SU-DHL-6 (cell line): ENCODE data around the gene CALN1.

Experiments
- H2AFZ ChIP-seq: fragments of 200-600 bp; sonication (generic); 2 replicates; pipeline ENCODE4 v1.6.1; 2014; ENCODE audit warnings: low read depth, mild to moderate bottlenecking, moderate library complexity, mixed read lengths, antibody characterized with exemption, low read length; ENCODE audit not compliant: severe bottlenecking
- H3F3A ChIP-seq: fragments of 200-600 bp; shearing (Covaris generic); 2 replicates; pipeline ENCODE4 v1.6.0; 2016; ENCODE audit warnings: antibody characterized with exemption, mild to moderate bottlenecking; ENCODE audit not compliant: insufficient read depth
- H3K27ac ChIP-seq: fragments of 200-600 bp; sonication (generic); 2 replicates; pipeline ENCODE4 v1.5.1; 2016; ENCODE audit warnings: low read depth, mild to moderate bottlenecking, low read length, moderate library complexity, mixed read lengths
- H3K27me3 ChIP-seq: fragments of 200-600 bp; sonication (generic), shearing (Covaris generic); 2 replicates; pipeline ENCODE4 v1.6.0; 2014; ENCODE audit warnings: mild to moderate bottlenecking, low read length
- H3K36me3 ChIP-seq: fragments of 200-600 bp; sonication (generic); 2 replicates; pipeline ENCODE4 v1.6.1; 2014; ENCODE audit warnings: mild to moderate bottlenecking, low read length, mixed read lengths
- H3K4me2 ChIP-seq: fragments of 300-600, 200-600 bp; shearing (Covaris generic), sonication (generic); 2 replicates; pipeline ENCODE4 v1.6.0; 2014; ENCODE audit warnings: low read length, low read depth, mild to moderate bottlenecking; ENCODE audit not compliant: poor library complexity, severe bottlenecking
- H3K4me3 ChIP-seq: fragments of 200-600 bp; sonication (generic); 2 replicates; pipeline ENCODE4 v1.5.1; 2014; ENCODE audit warnings: antibody characterized with exemption, low read length, mild to moderate bottlenecking, mixed read lengths; ENCODE audit not compliant: insufficient read depth, poor library complexity, severe bottlenecking
- H3K79me2 ChIP-seq: fragments of 200-600 bp; sonication (generic); 2 replicates; pipeline ENCODE4 v1.6.1; 2014; ENCODE audit warnings: mild to moderate bottlenecking, low read length, moderate library complexity; ENCODE audit not compliant: insufficient read depth
- H3K9ac ChIP-seq: fragments of 200-600 bp; sonication (generic); 2 replicates; pipeline ENCODE4 v1.7.0; 2014; ENCODE audit warnings: mild to moderate bottlenecking, low read length
- H3K9me2 ChIP-seq: fragments of 200-600 bp; sonication (generic); replicated peaks from 2 replicates; pipeline ENCODE4 v1.6.1; 2014; ENCODE audit warnings: low read length; ENCODE audit not compliant: insufficient read depth
- H3K9me3 ChIP-seq: fragments of 200-600 bp; sonication (generic); 2 replicates; pipeline ENCODE4 v1.6.1; 2014; ENCODE audit warnings: low read length, mixed read lengths; ENCODE audit not compliant: insufficient read depth
- H4K20me1 ChIP-seq: fragments of 200-600 bp; sonication (generic); 2 replicates; pipeline ENCODE4 v1.6.1; 2014; ENCODE audit warnings: low read depth, mild to moderate bottlenecking, antibody characterized with exemption, low read length, moderate library complexity, mixed read lengths
- EZH2phosphoT487 ChIP-seq: fragments of 200-600 bp; sonication (generic), shearing (Covaris generic); conservative IDR thresholded peaks from 2 replicates; pipeline ENCODE4 v1.6.1; 2018; ENCODE audit warnings: mild to moderate bottlenecking, antibody characterized with exemption, low read length, moderate library complexity, mixed read lengths
- TF ChIP-seq, protein P1 (sequence below): fragments of 200-600 bp; sonication (generic); IDR thresholded peaks from one replicate; pipeline ENCODE4 v1.5.1; 2017; ENCODE audit warnings: antibody characterized with exemption, mild to moderate bottlenecking, low read length, moderate library complexity; ENCODE audit not compliant: insufficient read depth, poor library complexity, severe bottlenecking

The CALN1 gene

GRCh38 chr7:71868797-71869196 is 543.3 kb downstream of the CALN1 start:
- H3K79me2 ChIP-seq, result no peaks in the 10 kb centered on the region
- TF ChIP-seq, protein P1, sequence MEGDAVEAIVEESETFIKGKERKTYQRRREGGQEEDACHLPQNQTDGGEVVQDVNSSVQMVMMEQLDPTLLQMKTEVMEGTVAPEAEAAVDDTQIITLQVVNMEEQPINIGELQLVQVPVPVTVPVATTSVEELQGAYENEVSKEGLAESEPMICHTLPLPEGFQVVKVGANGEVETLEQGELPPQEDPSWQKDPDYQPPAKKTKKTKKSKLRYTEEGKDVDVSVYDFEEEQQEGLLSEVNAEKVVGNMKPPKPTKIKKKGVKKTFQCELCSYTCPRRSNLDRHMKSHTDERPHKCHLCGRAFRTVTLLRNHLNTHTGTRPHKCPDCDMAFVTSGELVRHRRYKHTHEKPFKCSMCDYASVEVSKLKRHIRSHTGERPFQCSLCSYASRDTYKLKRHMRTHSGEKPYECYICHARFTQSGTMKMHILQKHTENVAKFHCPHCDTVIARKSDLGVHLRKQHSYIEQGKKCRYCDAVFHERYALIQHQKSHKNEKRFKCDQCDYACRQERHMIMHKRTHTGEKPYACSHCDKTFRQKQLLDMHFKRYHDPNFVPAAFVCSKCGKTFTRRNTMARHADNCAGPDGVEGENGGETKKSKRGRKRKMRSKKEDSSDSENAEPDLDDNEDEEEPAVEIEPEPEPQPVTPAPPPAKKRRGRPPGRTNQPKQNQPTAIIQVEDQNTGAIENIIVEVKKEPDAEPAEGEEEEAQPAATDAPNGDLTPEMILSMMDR, result no peak
- no peak for TF ChIP-seq EZH2phosphoT487
- H3K27ac ChIP-seq, result no peak overlapping the region
- H3K4me2 ChIP-seq, result no peak overlapping the region
- H4K20me1 ChIP-seq, result no peaks in the 10 kb centered on the region
- no peak overlapping the region for H2AFZ ChIP-seq
- H3K9me3 ChIP-seq, result no peaks in the 10 kb centered on the region
- no peak overlapping the region for H3K9ac ChIP-seq
- H3K4me3 ChIP-seq, result no peak overlapping the region
- no peaks in the 10 kb centered on the region for H3K36me3 ChIP-seq
- no peaks in the 10 kb centered on the region for H3F3A ChIP-seq
- H3K27me3 ChIP-seq, result no peaks in the 10 kb centered on the region
- no peaks in the 10 kb centered on the region for H3K9me2 ChIP-seq

- H3K27me3 ChIP-seq, result no peaks in the 10 kb centered on the region
- H3K4me2 ChIP-seq, result no peak overlapping the region
- H3K36me3 ChIP-seq, result no peaks in the 10 kb centered on the region
- H3K4me3 ChIP-seq, result no peak overlapping the region
- H2AFZ ChIP-seq, result no peak overlapping the region
- H3F3A ChIP-seq, result no peaks in the 10 kb centered on the region
- H3K9ac ChIP-seq, result no peak overlapping the region
- no peak overlapping the region for H3K27ac ChIP-seq
- H3K79me2 ChIP-seq, result no peaks in the 10 kb centered on the region
- no peaks in the 10 kb centered on the region for H3K9me3 ChIP-seq
- H3K9me2 ChIP-seq, result no peaks in the 10 kb centered on the region
- H4K20me1 ChIP-seq, result no peaks in the 10 kb centered on the region
- no peak for TF ChIP-seq EZH2phosphoT487
- TF ChIP-seq, protein P1, result no peak
Observed at GRCh38 chr7:71867626-71868025, 544.5 kb downstream of the CALN1 start.

DNA sequence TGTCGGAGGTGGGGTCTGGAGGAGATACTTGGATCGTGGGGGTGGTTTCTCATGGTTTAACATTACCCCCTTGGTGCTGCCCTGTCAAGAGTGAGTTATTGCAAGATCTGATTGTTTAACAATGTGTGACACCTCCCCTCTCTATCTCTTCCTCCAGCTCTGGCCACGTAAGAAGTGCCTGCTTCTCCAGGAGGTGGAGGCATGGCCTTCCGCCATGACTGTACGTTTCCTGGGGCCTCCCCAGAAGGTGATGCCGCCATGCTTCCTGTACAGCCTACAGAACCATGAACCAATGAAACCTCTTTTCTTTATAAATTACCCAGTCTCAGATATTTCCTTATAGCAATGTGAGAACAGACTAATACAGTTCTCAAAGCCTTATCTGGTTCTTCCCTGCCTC is 547.0 kb downstream of the CALN1 start:
- no peak overlapping the region for H2AFZ ChIP-seq
- H3K27me3 ChIP-seq, result no peaks in the 10 kb centered on the region
- H3K4me2 ChIP-seq, result no peak overlapping the region
- no peaks in the 10 kb centered on the region for H3K9me2 ChIP-seq
- no peak overlapping the region for H3K27ac ChIP-seq
- no peaks in the 10 kb centered on the region for H4K20me1 ChIP-seq
- no peak overlapping the region for H3K4me3 ChIP-seq
- H3F3A ChIP-seq, result no peaks in the 10 kb centered on the region
- H3K79me2 ChIP-seq, result no peaks in the 10 kb centered on the region
- H3K9ac ChIP-seq, result no peak overlapping the region
- no peaks in the 10 kb centered on the region for H3K36me3 ChIP-seq
- H3K9me3 ChIP-seq, result no peaks in the 10 kb centered on the region
- TF ChIP-seq EZH2phosphoT487, result no peak
- TF ChIP-seq, protein P1, result no peak

- no peaks in the 10 kb centered on the region for H3K36me3 ChIP-seq
- H3K9me3 ChIP-seq, result no peaks in the 10 kb centered on the region
- H3K4me3 ChIP-seq, result no peak overlapping the region
- no peaks in the 10 kb centered on the region for H3F3A ChIP-seq
- TF ChIP-seq, protein P1, result no peak
- TF ChIP-seq EZH2phosphoT487, result no peak
- no peaks in the 10 kb centered on the region for H3K27me3 ChIP-seq
- no peaks in the 10 kb centered on the region for H4K20me1 ChIP-seq
- no peaks in the 10 kb centered on the region for H3K79me2 ChIP-seq
- H3K4me2 ChIP-seq, result no peak overlapping the region
- H2AFZ ChIP-seq, result no peak overlapping the region
- H3K9ac ChIP-seq, result no peak overlapping the region
- no peaks in the 10 kb centered on the region for H3K9me2 ChIP-seq
- no peak overlapping the region for H3K27ac ChIP-seq
Observed at GRCh38 chr7:71864130-71864529, 548.0 kb downstream of the CALN1 start.
